Testis (tissue), 3 donors: Measurements from ENCODE around the gene KLHL40. TPM values are rescaled to one million over a fixed set of nuclear protein-coding genes. Genes with fewer than 3 reads are reported as not detected.

Experiments used
- DNase-seq: peaks from one replicate; pipeline ENCODE4 v3.0.0-alpha.2; 2019
- H3K27ac ChIP-seq, 2 donors: fragments of 200-600 bp; sonication (generic); one replicate each; pipeline ENCODE4 v1.5.1; 2019
- H3K27me3 ChIP-seq: fragments of 200-600 bp; sonication (generic); one replicate; pipeline ENCODE4 v1.5.1; 2019
- H3K36me3 ChIP-seq: fragments of 200-600 bp; sonication (generic); one replicate; pipeline ENCODE4 v1.5.1; 2017; ENCODE audit warnings: low read depth; ENCODE audit errors: missing control alignments
- H3K4me1 ChIP-seq: fragments of 200-600 bp; sonication (generic); one replicate; pipeline ENCODE4 v1.5.1; 2019
- H3K4me3 ChIP-seq, 2 donors: fragments of 200-600 bp; sonication (generic); one replicate each; pipeline ENCODE4 v1.5.1; 2017 to 2019
- H3K9me3 ChIP-seq: fragments of 200-600 bp; sonication (generic); one replicate; pipeline ENCODE4 v1.5.1; 2017
- POLR2A ChIP-seq: fragments of 450-650 bp; IDR thresholded peaks from one replicate; pipeline ENCODE4 v1.6.1; 2017; ENCODE audit warnings: antibody characterized with exemption, mild to moderate bottlenecking, moderate library complexity
- WGBS, 2 donors: methylation state at CpG; one replicate each; pipeline ENCODE4 v1.1.5; 2018; 5-methylcytosine and 5-hydroxymethylcytosine counted together
- intact Hi-C: fragments of 100-400 bp; cut with DNase I; formaldehyde crosslinking; loops from one replicate; pipeline ENCODE4 v1.15.1; 2023; ENCODE audit warnings: low total_unique reads
- polyA plus RNA-seq: library from polyadenylated mRNA; stranded (reverse); fragments of 350-450 nt; fragmentation: Illumina TruSeq; extraction: RNeasy Lipid Tissue Mini Kit (QIAGEN cat#74804); gene quantifications from one replicate; pipeline ENCODE4 v1.2.3, GENCODE V29; 2014; ENCODE audit warnings: low read depth, low replicate concordance; ENCODE audit not compliant: insufficient read depth
- total RNA-seq, 2 donors: library from RNA; depleted of rRNA; stranded (reverse); fragments of >200 nt; gene quantifications; one replicate each; pipeline ENCODE4 v1.2.3, GENCODE V29; 2016
- TF ChIP-seq, protein P1 (sequence below), 3 experiments: fragments of 450-650 bp in 2 of 3; fragments of 200-600 bp in 1 of 3; sonication (generic) in 1 of 3; IDR thresholded peaks; one replicate each; pipeline ENCODE4 v1.5.1; 2016 to 2019; ENCODE audit warnings: antibody characterized with exemption in 3 of 3, mild to moderate bottlenecking in 2 of 3, moderate library complexity in 1 of 3

KLHL40 gene
- total and polyA plus RNA-seq, 3 donors from 2014 or later = 0.62 to 3.2 (median 3.1) TPM

- Histone ChIP-seq H3K27ac (no peak overlapping the region), H3K4me1 (peaks cover 16% of the 10 kb centered on the region), H3K27me3 (no peaks in the 10 kb centered on the region)
Measured at GRCh38 chr3:42660131-42660715, 25.1 kb upstream of the KLHL40 start.

DNA sequence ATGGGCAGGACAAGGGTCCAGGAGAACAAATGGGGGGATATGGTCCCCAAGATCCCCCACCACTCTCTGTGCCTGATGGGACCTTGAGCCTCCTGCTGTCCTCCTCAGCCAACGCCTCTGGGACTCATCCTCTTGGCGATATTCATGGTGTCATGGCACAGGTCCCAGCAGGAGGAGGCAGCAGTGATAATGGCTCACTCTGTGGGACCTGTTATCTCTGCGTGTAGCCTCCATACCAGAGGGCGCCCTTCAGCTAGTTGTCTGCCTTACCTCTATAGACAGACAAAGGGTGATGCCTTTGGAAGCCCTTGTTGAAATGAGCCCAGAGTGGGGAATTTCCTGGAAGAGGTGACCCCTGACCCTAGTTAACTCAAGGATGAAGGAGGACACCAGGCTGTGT is 24.4 kb upstream of the KLHL40 start:
- Histone ChIP-seq H3K36me3 (no peaks in the 10 kb centered on the region), H3K4me1 (peaks cover 11% of the 10 kb centered on the region), H3K4me3 (no peak overlapping the region), H3K9me3 (no peaks in the 10 kb centered on the region), H3K27me3 (no peaks in the 10 kb centered on the region), H3K27ac (no peak overlapping the region)
- TF ChIP-seq, protein P1, sequence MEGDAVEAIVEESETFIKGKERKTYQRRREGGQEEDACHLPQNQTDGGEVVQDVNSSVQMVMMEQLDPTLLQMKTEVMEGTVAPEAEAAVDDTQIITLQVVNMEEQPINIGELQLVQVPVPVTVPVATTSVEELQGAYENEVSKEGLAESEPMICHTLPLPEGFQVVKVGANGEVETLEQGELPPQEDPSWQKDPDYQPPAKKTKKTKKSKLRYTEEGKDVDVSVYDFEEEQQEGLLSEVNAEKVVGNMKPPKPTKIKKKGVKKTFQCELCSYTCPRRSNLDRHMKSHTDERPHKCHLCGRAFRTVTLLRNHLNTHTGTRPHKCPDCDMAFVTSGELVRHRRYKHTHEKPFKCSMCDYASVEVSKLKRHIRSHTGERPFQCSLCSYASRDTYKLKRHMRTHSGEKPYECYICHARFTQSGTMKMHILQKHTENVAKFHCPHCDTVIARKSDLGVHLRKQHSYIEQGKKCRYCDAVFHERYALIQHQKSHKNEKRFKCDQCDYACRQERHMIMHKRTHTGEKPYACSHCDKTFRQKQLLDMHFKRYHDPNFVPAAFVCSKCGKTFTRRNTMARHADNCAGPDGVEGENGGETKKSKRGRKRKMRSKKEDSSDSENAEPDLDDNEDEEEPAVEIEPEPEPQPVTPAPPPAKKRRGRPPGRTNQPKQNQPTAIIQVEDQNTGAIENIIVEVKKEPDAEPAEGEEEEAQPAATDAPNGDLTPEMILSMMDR (IDR thresholded peaks at IDR 0.05) = peak in 2 of 3 experiments; percentile 6 to 22
- no peak for TF ChIP-seq POLR2A
- WGBS, 2 donors = 64 to 92% methylated on average over 2 to 4 of the region's 4 CpGs
- intact Hi-C loops = loop anchor here (10.0 kb wide), 1 partner anchor 646 kb away; no protein-coding TSS in a partner anchor
- peak; percentile 80 for DNase-seq

More at GRCh38 chr3:42660131-42660715, 25.1 kb upstream of the KLHL40 start:
- no peak for DNase-seq
- intact Hi-C loops = loop anchor here (10.0 kb wide), 1 partner anchor 645 kb away; no protein-coding TSS in a partner anchor
- TF ChIP-seq, protein P1 (IDR thresholded peaks at IDR 0.05) = no peak
- no peak for TF ChIP-seq POLR2A
- H3K36me3 ChIP-seq = no peaks in the 10 kb centered on the region
- 55 to 75% methylated on average over 6 of the region's 6 CpGs for WGBS, 2 donors
- no peaks in the 10 kb centered on the region for H3K9me3 ChIP-seq
- H3K4me3 ChIP-seq = no peak overlapping the region

DNA sequence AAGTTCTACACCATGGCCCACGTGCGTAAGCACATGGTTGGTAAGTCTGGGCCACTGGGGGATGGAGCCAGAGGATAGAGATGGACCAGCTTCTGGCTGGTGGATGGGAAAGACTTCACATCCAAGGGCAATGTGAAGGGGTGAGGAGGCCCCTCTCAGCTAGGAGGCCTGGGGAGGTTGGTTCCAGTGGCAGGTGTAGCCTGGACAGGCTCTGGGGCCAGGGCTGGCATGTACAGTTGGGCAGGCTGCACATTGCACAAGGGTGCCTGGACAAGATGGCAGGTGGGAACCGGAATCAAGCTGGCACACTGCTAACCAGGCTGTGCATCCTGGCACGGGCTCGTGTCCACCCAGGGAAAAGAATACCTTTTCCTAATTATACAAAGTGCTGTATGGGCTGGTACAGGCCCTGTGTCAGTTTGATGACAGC is 23.7 kb upstream of the KLHL40 start:
- no peaks in the 10 kb centered on the region for H3K36me3 ChIP-seq
- H3K27ac ChIP-seq = no peak overlapping the region
- H3K9me3 ChIP-seq = no peaks in the 10 kb centered on the region
- H3K27me3 ChIP-seq = no peaks in the 10 kb centered on the region
- intact Hi-C loops = loop anchor here (10.0 kb wide), 1 partner anchor 647 kb away; no protein-coding TSS in a partner anchor
- TF ChIP-seq POLR2A = no peak
- TF ChIP-seq, protein P1 (IDR thresholded peaks at IDR 0.05) = no peak
- WGBS, 2 donors = 81 to 96% methylated on average over 3 to 5 of the region's 5 CpGs
- DNase-seq = no peak
- peaks cover 18% of the 10 kb centered on the region for H3K4me1 ChIP-seq
- H3K4me3 ChIP-seq = no peak overlapping the region

DNA sequence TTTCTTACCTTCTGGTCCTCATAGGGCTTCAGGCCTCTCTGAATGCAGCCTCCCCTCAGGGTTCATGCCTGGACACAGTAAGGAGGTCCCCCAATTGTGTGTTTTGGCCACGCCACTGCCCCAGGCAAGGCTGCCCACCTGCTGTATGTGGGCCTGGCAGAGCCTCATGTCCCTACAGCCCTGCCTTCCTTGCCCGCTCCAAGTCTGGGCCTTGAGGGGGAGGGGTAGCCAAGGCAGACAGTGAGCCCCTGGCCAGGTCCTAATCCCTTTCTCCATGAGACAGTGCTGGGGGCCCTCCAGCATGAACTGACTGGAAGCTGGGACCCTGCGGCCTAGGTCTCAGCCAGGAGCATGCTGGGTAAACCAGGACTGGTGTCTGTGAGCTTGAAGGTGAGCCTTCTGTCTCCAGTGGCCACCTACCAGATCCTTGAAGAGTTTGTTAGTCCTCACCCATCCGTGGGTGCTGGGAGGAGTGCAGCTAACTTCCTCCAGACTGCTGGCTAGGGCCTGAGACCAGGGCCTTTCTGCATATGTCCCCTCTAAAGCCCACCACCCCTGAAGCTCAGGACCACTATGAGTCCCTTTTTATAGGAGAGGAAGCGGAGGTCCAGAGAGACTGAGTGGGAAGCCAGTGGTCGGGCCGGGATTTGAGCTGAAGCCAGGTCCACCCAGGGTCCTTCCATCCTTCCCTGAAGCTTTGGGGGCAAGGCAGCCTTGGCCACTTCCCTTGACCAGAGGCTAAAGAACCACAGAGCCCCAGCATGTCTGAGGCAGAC is 23.1 kb upstream of the KLHL40 start:
- H3K4me1 ChIP-seq = peaks cover 20% of the 10 kb centered on the region
- H3K27ac ChIP-seq = no peak overlapping the region
- no peaks in the 10 kb centered on the region for H3K9me3 ChIP-seq
- TF ChIP-seq, protein P1 (IDR thresholded peaks at IDR 0.05) = no peak
- no peak for DNase-seq
- intact Hi-C loops = loop anchor here (10.0 kb wide), 1 partner anchor 647 kb away; no protein-coding TSS in a partner anchor
- no peaks in the 10 kb centered on the region for H3K36me3 ChIP-seq
- H3K27me3 ChIP-seq = no peaks in the 10 kb centered on the region
- H3K4me3 ChIP-seq = no peak overlapping the region
- 72 to 85% methylated on average over 4 to 7 of the region's 7 CpGs for WGBS, 2 donors
